ENCODE results near the gene SELENOS.
A peak's percentile ranks its signal among the peaks of the same experiment; 100 is the strongest.

SELENOS gene

GRCh38 chr15:101250873-101251829 is 26.1 kb downstream of the SELENOS start:
- peak; percentile 32 for DNase-seq

- peak; percentile 78 for DNase-seq
These were observed 26.9 kb downstream of the SELENOS start for GRCh38 chr15:101250341-101250831.

- DNase-seq = no peak
These were observed 29.0 kb downstream of the SELENOS start for GRCh38 chr15:101248274-101248673.

GRCh38 chr15:101246824-101247745 is 30.2 kb downstream of the SELENOS start:
- no peak for DNase-seq

- DNase-seq = no peak
These were observed 30.9 kb downstream of the SELENOS start for GRCh38 chr15:101246391-101246790.

GRCh38 chr15:101244889-101245668 is 32.2 kb downstream of the SELENOS start:
- no peak for DNase-seq

- DNase-seq = no peak
These were observed 33.1 kb downstream of the SELENOS start for GRCh38 chr15:101244036-101244781.

- no peak for DNase-seq
These were observed 33.9 kb downstream of the SELENOS start for GRCh38 chr15:101243420-101243819.

- no peak for DNase-seq
These were observed 34.3 kb downstream of the SELENOS start for GRCh38 chr15:101242999-101243336.

GRCh38 chr15:101242160-101242998 is 34.9 kb downstream of the SELENOS start:
- no peak for DNase-seq

- DNase-seq = no peak
These were observed 36.9 kb downstream of the SELENOS start for GRCh38 chr15:101240358-101240757.

GRCh38 chr15:101239724-101240136 is 37.6 kb downstream of the SELENOS start:
- DNase-seq = no peak

- no peak for DNase-seq
These were observed 40.0 kb downstream of the SELENOS start for GRCh38 chr15:101237251-101237650.

- no peak for DNase-seq
These were observed 43.5 kb downstream of the SELENOS start for GRCh38 chr15:101233651-101234280.

GRCh38 chr15:101232677-101233076 is 44.6 kb downstream of the SELENOS start:
- DNase-seq = no peak

- no peak for DNase-seq
These were observed 49.0 kb downstream of the SELENOS start for GRCh38 chr15:101228313-101228712.

- DNase-seq = no peak
These were observed 51.6 kb downstream of the SELENOS start for GRCh38 chr15:101225658-101226057.
